Endodermal cell (in vitro differentiated cells): ENCODE measurements around the gene DTNBP1. TPM values are rescaled to one million over a fixed set of nuclear protein-coding genes. Genes with fewer than 3 reads are reported as not detected.

Source experiments
- DNase-seq: peaks from one replicate; pipeline ENCODE4 v3.0.0-alpha.2; 2017
- H3K27ac ChIP-seq: 2 replicates; pipeline ENCODE4 v1.5.1; 2013; ENCODE audit warnings: mild to moderate bottlenecking, low read depth, low read length, moderate library complexity
- H3K27me3 ChIP-seq: 2 replicates; pipeline ENCODE4 v1.6.1; 2013; ENCODE audit warnings: mild to moderate bottlenecking, low read length, moderate library complexity; ENCODE audit not compliant: insufficient read depth, control insufficient read depth, poor library complexity, severe bottlenecking
- H3K36me3 ChIP-seq: 2 replicates; pipeline ENCODE4 v1.7.0; 2013; ENCODE audit warnings: mild to moderate bottlenecking, low read length, moderate library complexity; ENCODE audit not compliant: control insufficient read depth, insufficient read depth
- H3K4me1 ChIP-seq: one replicate; pipeline ENCODE4 v1.7.0; 2013; ENCODE audit warnings: low read length; ENCODE audit not compliant: control insufficient read depth, insufficient read depth
- H3K4me3 ChIP-seq: 2 replicates; pipeline ENCODE4 v1.5.1; 2013; ENCODE audit warnings: mild to moderate bottlenecking, low read length, moderate library complexity
- H3K9ac ChIP-seq: 2 replicates; pipeline ENCODE4 v1.6.1; 2013; ENCODE audit warnings: mild to moderate bottlenecking, low read length, moderate library complexity; ENCODE audit not compliant: poor library complexity, severe bottlenecking; ENCODE audit errors: extremely low read depth
- H3K9me3 ChIP-seq: 2 replicates; pipeline ENCODE4 v1.6.1; 2013; ENCODE audit warnings: mild to moderate bottlenecking, low read length, moderate library complexity; ENCODE audit not compliant: control insufficient read depth
- H3K27ac Mint-ChIP-seq: 2 replicates; pipeline ENCODE4 v1.8.0; 2020; ENCODE audit warnings: mixed read lengths
- H3K27me3 Mint-ChIP-seq: 2 replicates; pipeline ENCODE4 v1.8.0; 2021; ENCODE audit warnings: mild to moderate bottlenecking, mixed read lengths; ENCODE audit not compliant: insufficient read depth
- H3K36me3 Mint-ChIP-seq: 2 replicates; pipeline ENCODE4 v1.8.0; 2020; ENCODE audit warnings: low read depth, mixed read lengths
- H3K4me1 Mint-ChIP-seq: 2 replicates; pipeline ENCODE4 v1.8.0; 2020; ENCODE audit warnings: mixed read lengths
- H3K4me3 Mint-ChIP-seq: 2 replicates; pipeline ENCODE4 v1.8.0; 2020; ENCODE audit warnings: mild to moderate bottlenecking, moderate library complexity, mixed read lengths
- H3K9me3 Mint-ChIP-seq: 2 replicates; pipeline ENCODE4 v1.8.0; 2020; ENCODE audit warnings: mild to moderate bottlenecking, mixed read lengths
- WGBS, 2 experiments: methylation state at CpG; one replicate each; pipeline versions ENCODE4 v1.1.5 to v1.1.7; 2013; ENCODE audit warnings: missing lambda C conversion rate in 2 of 2, mixed read lengths in 1 of 2; ENCODE audit not compliant: insufficient coverage in 1 of 2, insufficient read length in 1 of 2; 5-methylcytosine and 5-hydroxymethylcytosine counted together
- total RNA-seq, 2 donors: library from RNA; stranded (reverse); fragmentation: NEBNext Ultra II Directional in 1 of 2; extraction: Animal tissue kit (Norgen Biotek cat#: 25700) in 1 of 2; gene quantifications; 2 replicates in 1 of 2; 3 replicates in 1 of 2; pipeline ENCODE4 v1.2.1, GENCODE V29; 2021
- TF ChIP-seq, protein P1 (sequence below): fragments of 200-600 bp; sonication (generic); conservative IDR thresholded peaks from 2 replicates; pipeline ENCODE4 v1.5.0; 2021; ENCODE audit warnings: antibody characterized with exemption, mild to moderate bottlenecking

The DTNBP1 gene
- total RNA-seq, 2 donors from 2014 or later: 14.1 to 31.4 TPM

DNA sequence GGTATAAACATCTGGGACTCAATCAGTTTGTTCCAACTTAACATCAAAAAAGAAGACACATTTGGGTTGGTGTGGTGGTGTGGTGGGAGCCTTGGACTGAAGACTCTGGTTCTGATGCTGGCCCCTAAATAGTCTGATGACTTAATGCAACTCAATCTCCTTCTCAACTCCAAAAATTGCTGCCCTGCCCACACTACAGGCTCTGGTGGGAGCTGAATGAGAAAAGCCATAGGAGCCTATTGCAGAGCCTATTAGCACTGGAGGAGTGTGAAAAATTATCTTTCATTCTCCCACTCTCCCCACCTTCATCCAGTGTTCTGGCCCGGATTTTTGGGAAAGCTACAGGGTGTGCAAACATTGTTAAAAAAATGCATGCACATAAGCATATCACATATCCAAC lies 56.5 kb downstream of the DTNBP1 start:
- peaks cover 12% of the 10 kb centered on the region for H3K36me3 ChIP-seq
- H3K27me3 Mint-ChIP-seq: no peaks in the 10 kb centered on the region
- no peaks in the 10 kb centered on the region for H3K4me1 ChIP-seq
- no peak overlapping the region for H3K9ac ChIP-seq
- peaks cover 4% of the 10 kb centered on the region for H3K9me3 Mint-ChIP-seq
- H3K27ac Mint-ChIP-seq: no peak overlapping the region
- TF ChIP-seq, protein P1, sequence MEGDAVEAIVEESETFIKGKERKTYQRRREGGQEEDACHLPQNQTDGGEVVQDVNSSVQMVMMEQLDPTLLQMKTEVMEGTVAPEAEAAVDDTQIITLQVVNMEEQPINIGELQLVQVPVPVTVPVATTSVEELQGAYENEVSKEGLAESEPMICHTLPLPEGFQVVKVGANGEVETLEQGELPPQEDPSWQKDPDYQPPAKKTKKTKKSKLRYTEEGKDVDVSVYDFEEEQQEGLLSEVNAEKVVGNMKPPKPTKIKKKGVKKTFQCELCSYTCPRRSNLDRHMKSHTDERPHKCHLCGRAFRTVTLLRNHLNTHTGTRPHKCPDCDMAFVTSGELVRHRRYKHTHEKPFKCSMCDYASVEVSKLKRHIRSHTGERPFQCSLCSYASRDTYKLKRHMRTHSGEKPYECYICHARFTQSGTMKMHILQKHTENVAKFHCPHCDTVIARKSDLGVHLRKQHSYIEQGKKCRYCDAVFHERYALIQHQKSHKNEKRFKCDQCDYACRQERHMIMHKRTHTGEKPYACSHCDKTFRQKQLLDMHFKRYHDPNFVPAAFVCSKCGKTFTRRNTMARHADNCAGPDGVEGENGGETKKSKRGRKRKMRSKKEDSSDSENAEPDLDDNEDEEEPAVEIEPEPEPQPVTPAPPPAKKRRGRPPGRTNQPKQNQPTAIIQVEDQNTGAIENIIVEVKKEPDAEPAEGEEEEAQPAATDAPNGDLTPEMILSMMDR: no peak
- H3K36me3 Mint-ChIP-seq: peaks cover 16% of the 10 kb centered on the region
- no peak overlapping the region for H3K4me3 ChIP-seq
- WGBS, 2 experiments: 91% methylated on average over 1 of the region's 1 CpG; no CpG with 5 or more reads in 1 of the 2 experiments
- no peak for DNase-seq
- H3K4me3 Mint-ChIP-seq: no peak overlapping the region
- peaks cover 12% of the 10 kb centered on the region for H3K9me3 ChIP-seq
- no peak overlapping the region for H3K27ac ChIP-seq
- H3K4me1 Mint-ChIP-seq: no peaks in the 10 kb centered on the region
- no peaks in the 10 kb centered on the region for H3K27me3 ChIP-seq

DNA sequence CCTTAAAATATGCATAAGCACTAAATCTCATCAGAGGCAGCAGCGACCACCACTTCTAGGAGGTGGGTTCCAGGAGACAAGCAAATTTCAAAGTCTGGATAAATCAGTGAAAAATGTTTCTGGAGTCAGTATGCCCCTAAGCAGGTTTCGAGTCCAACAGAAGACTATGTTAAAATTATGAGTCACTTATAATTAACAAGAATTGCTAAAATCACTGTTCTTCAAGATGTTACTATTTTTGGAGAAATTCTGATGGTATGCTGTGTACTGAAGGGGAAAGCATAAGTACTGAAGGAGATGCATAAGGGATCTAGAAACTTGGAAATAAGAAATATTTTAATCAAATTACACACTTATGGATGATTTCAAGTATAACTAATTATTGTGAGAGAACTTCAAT lies 58.0 kb downstream of the DTNBP1 start:
- Histone ChIP-seq H3K9me3 (no peaks in the 10 kb centered on the region), H3K27ac (no peak overlapping the region), H3K4me1 (no peaks in the 10 kb centered on the region), H3K9ac (no peak overlapping the region), H3K27me3 (no peaks in the 10 kb centered on the region), H3K36me3 (peaks cover 6% of the 10 kb centered on the region), H3K4me3 (no peak overlapping the region)
- Mint-ChIP-seq H3K4me3 (no peak overlapping the region), H3K27me3 (no peaks in the 10 kb centered on the region), H3K4me1 (no peaks in the 10 kb centered on the region), H3K36me3 (peaks cover 4% of the 10 kb centered on the region), H3K27ac (no peak overlapping the region), H3K9me3 (no peaks in the 10 kb centered on the region)
- 86 to 100% methylated on average over 1 to 2 of the region's 2 CpGs for WGBS, 2 experiments
- DNase-seq: no peak
- TF ChIP-seq, protein P1: no peak

DNA sequence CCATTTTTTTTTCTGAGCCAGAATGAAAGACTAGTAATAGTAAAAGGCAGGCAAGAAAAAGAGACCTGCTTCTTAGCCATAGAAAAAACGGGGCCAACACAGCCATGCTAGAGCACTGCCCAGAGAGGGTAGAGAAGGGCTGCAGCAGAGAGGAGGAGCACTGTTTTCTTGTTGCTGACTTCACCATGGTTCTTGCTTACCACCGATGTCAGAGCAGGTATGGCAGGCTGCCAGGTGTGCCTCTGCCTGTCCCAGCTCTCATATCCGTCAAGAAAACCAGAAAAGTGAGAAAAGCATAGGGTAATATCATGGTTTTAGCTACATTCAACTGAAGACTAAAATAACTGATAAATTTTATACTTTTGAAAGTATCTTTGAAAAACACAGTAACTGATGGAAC lies 60.7 kb downstream of the DTNBP1 start:
- H3K4me3 Mint-ChIP-seq: no peak overlapping the region
- 79 to 91% methylated on average over 2 to 3 of the region's 3 CpGs for WGBS, 2 experiments

More for the DNA sequence above, 60.7 kb downstream of the DTNBP1 start:
- Mint-ChIP-seq H3K27ac (no peak overlapping the region), H3K27me3 (no peaks in the 10 kb centered on the region), H3K4me1 (no peaks in the 10 kb centered on the region), H3K9me3 (no peaks in the 10 kb centered on the region), H3K36me3 (no peaks in the 10 kb centered on the region)
- Histone ChIP-seq H3K36me3 (no peaks in the 10 kb centered on the region), H3K9ac (no peak overlapping the region), H3K27me3 (no peaks in the 10 kb centered on the region), H3K4me1 (no peaks in the 10 kb centered on the region), H3K27ac (no peak overlapping the region), H3K9me3 (no peaks in the 10 kb centered on the region), H3K4me3 (no peak overlapping the region)
- TF ChIP-seq, protein P1: no peak
- no peak for DNase-seq
